OCI-LY7 (cell line): Measurements from ENCODE around the gene TMEM123. TPM values are rescaled to one million over a fixed set of nuclear protein-coding genes. Genes with fewer than 3 reads are reported as not detected.

Experiments
- BruUV-seq: library from RNA; stranded (reverse); fragments of 400-500 nt; replicated peaks from 2 replicates; lab custom pipeline; 2021; lab: Mats Ljungman, UMichigan
- CTCF ChIA-PET: fragments of 300-600 bp; sonication (Branson Sonifier 250); formaldehyde crosslinking; loops from one replicate; lab custom pipeline; 2022; ENCODE audit warnings: antibody characterized with exemption; ENCODE audit not compliant: unreplicated experiment; lab: Charles Lee
- POLR2A ChIA-PET: fragments of 300-600 bp; sonication (Branson Sonifier 250); formaldehyde crosslinking; loops from one replicate; lab custom pipeline; 2022; ENCODE audit warnings: antibody characterized with exemption; lab: Charles Lee
- DNase-seq: peaks from one replicate; pipeline ENCODE4 v3.0.0-alpha.2; 2015; ENCODE audit warnings: low spot score
- H2AFZ ChIP-seq: fragments of 200-600 bp; sonication (generic), shearing (Covaris generic); 2 replicates; pipeline ENCODE4 v1.6.1; 2014; ENCODE audit warnings: mild to moderate bottlenecking, antibody characterized with exemption, low read length, moderate library complexity
- H3K27ac ChIP-seq: fragments of 200-600 bp; sonication (generic); 2 replicates; pipeline ENCODE4 v1.5.1; 2014; ENCODE audit warnings: mixed run types, low read depth, mild to moderate bottlenecking, moderate library complexity, low read length, inconsistent platforms; ENCODE audit not compliant: poor library complexity, severe bottlenecking
- H3K36me3 ChIP-seq: fragments of 200-600 bp; sonication (generic); 2 replicates; pipeline ENCODE4 v1.6.1; 2014; ENCODE audit warnings: mild to moderate bottlenecking, antibody characterized with exemption, low read length, moderate library complexity, mixed read lengths; ENCODE audit not compliant: insufficient read depth
- H3K4me1 ChIP-seq: fragments of 200-600 bp; sonication (generic); 2 replicates; pipeline ENCODE4 v1.5.1; 2014; ENCODE audit warnings: mild to moderate bottlenecking, low read length; ENCODE audit not compliant: insufficient read depth, poor library complexity, severe bottlenecking
- H3K4me2 ChIP-seq: fragments of 200-600 bp; sonication (generic); 2 replicates; pipeline ENCODE4 v1.6.1; 2014; ENCODE audit warnings: mild to moderate bottlenecking, low read length
- H3K4me3 ChIP-seq: fragments of 200-600 bp; sonication (generic); 2 replicates; pipeline ENCODE4 v1.5.1; 2014; ENCODE audit warnings: mild to moderate bottlenecking, low read depth, low read length; ENCODE audit not compliant: poor library complexity, severe bottlenecking
- H3K79me2 ChIP-seq: fragments of 200-600 bp; sonication (generic); 2 replicates; pipeline ENCODE4 v1.6.1; 2016; ENCODE audit warnings: low read depth, mild to moderate bottlenecking, low read length, moderate library complexity, mixed read lengths; ENCODE audit not compliant: insufficient read depth
- H3K9me2 ChIP-seq: fragments of 200-600 bp; sonication (generic); 2 replicates; pipeline ENCODE4 v1.6.1; 2016; ENCODE audit warnings: mild to moderate bottlenecking, low read length, mixed read lengths; ENCODE audit not compliant: insufficient read depth
- H3K9me3 ChIP-seq: fragments of 200-600 bp; sonication (generic); 2 replicates; pipeline ENCODE4 v1.6.1; 2014; ENCODE audit warnings: mild to moderate bottlenecking, mixed run types, low read length, mixed read lengths
- H4K20me1 ChIP-seq: fragments of 200-600 bp; sonication (generic); 2 replicates; pipeline ENCODE4 v1.6.1; 2014; ENCODE audit warnings: mild to moderate bottlenecking, antibody characterized with exemption, low read length, moderate library complexity, mixed read lengths; ENCODE audit not compliant: insufficient read depth
- CTCF ChIP-seq: fragments of 200-600 bp; sonication (generic); conservative IDR thresholded peaks from 2 replicates; pipeline ENCODE4 v1.5.1; 2014; ENCODE audit warnings: mild to moderate bottlenecking, antibody characterized with exemption, low read length, moderate library complexity, mixed read lengths
- EZH2phosphoT487 ChIP-seq: fragments of 200-600 bp; sonication (generic); IDR thresholded peaks from 2 replicates; pipeline ENCODE4 v1.6.1; 2018; ENCODE audit warnings: low read depth, borderline replicate concordance, mild to moderate bottlenecking, mixed run types, antibody characterized with exemption, low read length, moderate library complexity, mixed read lengths
- intact Hi-C: fragments of 100-400 bp; cut with micrococcal nuclease; formaldehyde crosslinking; loops from one replicate; pipeline ENCODE4 v1.10.0; 2022; ENCODE audit not compliant: unreplicated experiment
- total RNA-seq, 2 experiments: library from RNA; depleted of rRNA in 1 of 2; stranded (reverse); fragments of >200 nt in 1 of 2; shearing (Covaris generic) in 1 of 2; gene quantifications; 2 replicates each; pipeline ENCODE4 v1.2.3, GENCODE V29; 2014 to 2022

The TMEM123 gene
- total RNA-seq, 2 experiments from 2014 or later: 127 to 232 TPM

GRCh38 chr11:102408339-102408738 lies 44.2 kb downstream of the TMEM123 start:
- intact Hi-C loops: no loop called here
- no peak for DNase-seq
- no peak overlapping the region for H3K4me2 ChIP-seq
- no peaks in the 10 kb centered on the region for H3K9me3 ChIP-seq
- no peak overlapping the region for H3K4me3 ChIP-seq
- H3K79me2 ChIP-seq: peaks cover 97% of the 10 kb centered on the region
- no peaks in the 10 kb centered on the region; the same call in 1 of the 2 replicates for H4K20me1 ChIP-seq
- no peak for TF ChIP-seq CTCF
- no peak for TF ChIP-seq EZH2phosphoT487
- H3K9me2 ChIP-seq: no peaks in the 10 kb centered on the region
- no peak overlapping the region for H3K27ac ChIP-seq
- H3K36me3 ChIP-seq: peaks cover 70% of the 10 kb centered on the region
- peaks cover 22% of the 10 kb centered on the region for H3K4me1 ChIP-seq
- ChIA-PET POLR2A (interaction anchor here (0.9 to 2.4 kb wide), 8 partner anchors 10 to 79 kb away, joined by 3 to 10 read pairs (median 4); no protein-coding TSS in a partner anchor), CTCF (interaction anchor here (0.9 to 1.2 kb wide), 2 partner anchors 15 to 18 kb away, joined by 3 read pairs; no protein-coding TSS in a partner anchor)
- no TSS peak for BruUV-seq
- no peak overlapping the region for H2AFZ ChIP-seq

GRCh38 chr11:102407901-102408300 lies 44.7 kb downstream of the TMEM123 start:
- Histone ChIP-seq H3K9me2 (no peaks in the 10 kb centered on the region), H3K27ac (no peak overlapping the region), H3K4me1 (peaks cover 24% of the 10 kb centered on the region), H4K20me1 (no peaks in the 10 kb centered on the region; the same call in 1 of the 2 replicates), H3K4me3 (no peak overlapping the region), H3K9me3 (no peaks in the 10 kb centered on the region), H3K4me2 (no peak overlapping the region), H2AFZ (no peak overlapping the region), H3K79me2 (peaks cover 97% of the 10 kb centered on the region), H3K36me3 (peaks cover 72% of the 10 kb centered on the region)
- no TSS peak for BruUV-seq
- TF ChIP-seq EZH2phosphoT487 (no peak), CTCF (no peak)
- intact Hi-C loops: no loop called here
- no peak for DNase-seq
- POLR2A ChIA-PET: interaction anchor here (0.9 to 2.4 kb wide), 7 partner anchors 10 to 80 kb away, joined by 3 to 10 read pairs (median 4); no protein-coding TSS in a partner anchor
- CTCF ChIA-PET: no interaction called here

GRCh38 chr11:102406099-102406498 lies 46.5 kb downstream of the TMEM123 start:
- H3K79me2 ChIP-seq: peaks cover 95% of the 10 kb centered on the region
- H3K9me3 ChIP-seq: no peaks in the 10 kb centered on the region
- peaks cover 86% of the 10 kb centered on the region for H3K36me3 ChIP-seq
- H3K9me2 ChIP-seq: no peaks in the 10 kb centered on the region
- no TSS peak for BruUV-seq
- DNase-seq: no peak
- ChIA-PET CTCF (interaction anchor here (0.6 to 1.7 kb wide), 3 partner anchors 16 to 21 kb away, joined by 3 to 4 read pairs (median 3); no protein-coding TSS in a partner anchor), POLR2A (interaction anchor here (0.8 to 2.1 kb wide), 10 partner anchors 8 to 52 kb away, joined by 3 to 10 read pairs (median 6); no protein-coding TSS in a partner anchor)
- peaks cover 24% of the 10 kb centered on the region for H3K4me1 ChIP-seq
- intact Hi-C loops: no loop called here
- TF ChIP-seq CTCF (no peak), EZH2phosphoT487 (no peak)
- no peak overlapping the region for H3K4me3 ChIP-seq
- H3K27ac ChIP-seq: no peak overlapping the region
- H2AFZ ChIP-seq: no peak overlapping the region
- H4K20me1 ChIP-seq: no peaks in the 10 kb centered on the region; the same call in 1 of the 2 replicates
- no peak overlapping the region for H3K4me2 ChIP-seq
